Lower leg skin (tissue), 4 donors: ENCODE results near the gene SNX1. TPM values are rescaled to one million over a fixed set of nuclear protein-coding genes. Genes with fewer than 3 reads are reported as not detected.

ENCODE experiments used
- DNase-seq, 2 donors: peaks; one replicate each; pipeline ENCODE4 v3.0.0-alpha.2; 2019; ENCODE audit warnings: low spot score in 2 of 2
- H3K4me3 ChIP-seq: fragments of 200-600 bp; sonication (generic); 2 replicates; pipeline ENCODE4 v1.5.1; 2017; ENCODE audit warnings: mild to moderate bottlenecking, low read depth; ENCODE audit not compliant: poor library complexity, severe bottlenecking
- POLR2A ChIP-seq, 2 donors: fragments of 450-650 bp; IDR thresholded peaks; one replicate each; pipeline ENCODE4 v1.6.1; 2016 to 2017; ENCODE audit warnings: antibody characterized with exemption in 2 of 2, mild to moderate bottlenecking in 1 of 2, moderate library complexity in 1 of 2
- WGBS, 2 donors: methylation state at CpG; one replicate each; pipeline ENCODE4 v1.1.5; 2018; 5-methylcytosine and 5-hydroxymethylcytosine counted together
- intact Hi-C: fragments of 100-400 bp; cut with DNase I; formaldehyde crosslinking; loops from one replicate; pipeline ENCODE4 v1.15.0; 2023; ENCODE audit warnings: low total_unique reads
- total RNA-seq, 4 donors: library from RNA; depleted of rRNA; stranded (reverse); fragments of >200 nt; gene quantifications; one replicate each; pipeline ENCODE4 v1.1.0, GENCODE V29; 2016
- TF ChIP-seq, protein P1 (sequence below), 3 donors: fragments of 450-650 bp; IDR thresholded peaks; one replicate each; pipeline ENCODE4 v1.5.1; 2016; ENCODE audit warnings: antibody characterized with exemption in 3 of 3, mild to moderate bottlenecking in 3 of 3, moderate library complexity in 2 of 3

SNX1 gene
- total RNA-seq, 4 donors from 2014 or later, result 51.3 to 94.9 (median 65.7) TPM

- no peak overlapping the region for H3K4me3 ChIP-seq
- TF ChIP-seq POLR2A (IDR thresholded peaks at IDR 0.05), result no peak
- TF ChIP-seq, protein P1, sequence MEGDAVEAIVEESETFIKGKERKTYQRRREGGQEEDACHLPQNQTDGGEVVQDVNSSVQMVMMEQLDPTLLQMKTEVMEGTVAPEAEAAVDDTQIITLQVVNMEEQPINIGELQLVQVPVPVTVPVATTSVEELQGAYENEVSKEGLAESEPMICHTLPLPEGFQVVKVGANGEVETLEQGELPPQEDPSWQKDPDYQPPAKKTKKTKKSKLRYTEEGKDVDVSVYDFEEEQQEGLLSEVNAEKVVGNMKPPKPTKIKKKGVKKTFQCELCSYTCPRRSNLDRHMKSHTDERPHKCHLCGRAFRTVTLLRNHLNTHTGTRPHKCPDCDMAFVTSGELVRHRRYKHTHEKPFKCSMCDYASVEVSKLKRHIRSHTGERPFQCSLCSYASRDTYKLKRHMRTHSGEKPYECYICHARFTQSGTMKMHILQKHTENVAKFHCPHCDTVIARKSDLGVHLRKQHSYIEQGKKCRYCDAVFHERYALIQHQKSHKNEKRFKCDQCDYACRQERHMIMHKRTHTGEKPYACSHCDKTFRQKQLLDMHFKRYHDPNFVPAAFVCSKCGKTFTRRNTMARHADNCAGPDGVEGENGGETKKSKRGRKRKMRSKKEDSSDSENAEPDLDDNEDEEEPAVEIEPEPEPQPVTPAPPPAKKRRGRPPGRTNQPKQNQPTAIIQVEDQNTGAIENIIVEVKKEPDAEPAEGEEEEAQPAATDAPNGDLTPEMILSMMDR (IDR thresholded peaks at IDR 0.05), result no peak
- intact Hi-C loops, result no loop called here
- DNase-seq, result peak in 1 of 2 donors; percentile 54
- WGBS, 2 donors, result 75 to 92% methylated on average over 6 to 8 of the region's 8 CpGs
Measured at GRCh38 chr15:64137226-64137833, 41.5 kb downstream of the SNX1 start.

DNA sequence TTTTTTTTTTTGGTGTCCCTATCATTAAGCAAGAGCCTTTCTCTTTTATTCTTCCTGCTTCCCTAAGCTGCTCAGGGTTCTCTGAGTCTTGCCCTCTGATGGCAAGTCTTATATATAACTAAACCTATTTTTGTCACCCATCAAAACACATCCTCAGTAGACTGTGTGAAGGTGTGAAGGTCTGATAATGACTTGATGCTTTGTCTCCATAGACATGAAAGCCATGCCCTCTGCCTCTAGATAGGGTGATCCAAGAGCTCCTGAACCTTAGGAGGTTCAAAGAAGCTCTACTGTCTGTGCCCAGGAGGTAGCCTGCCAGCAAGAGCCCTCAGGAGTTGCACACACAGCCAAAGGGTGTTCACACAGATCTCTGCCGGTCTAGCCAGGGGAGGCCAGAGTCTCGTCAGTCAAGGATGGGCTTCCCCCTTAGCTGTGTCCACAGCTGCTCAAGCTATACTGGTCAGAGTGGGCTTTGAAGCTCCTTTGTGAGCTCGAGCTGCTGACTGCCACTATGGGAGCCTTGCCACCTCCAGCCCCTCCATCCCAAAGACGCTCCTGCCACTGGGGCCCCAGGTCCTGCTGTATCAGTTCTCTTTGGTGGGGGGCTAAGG is 42.7 kb downstream of the SNX1 start:
- 87 to 95% methylated on average over 4 of the region's 4 CpGs for WGBS, 2 donors
- H3K4me3 ChIP-seq, result no peak overlapping the region
- DNase-seq, result peak in 1 of 2 donors; percentile 64
- intact Hi-C loops, result no loop called here
- TF ChIP-seq, protein P1 (IDR thresholded peaks at IDR 0.05), result no peak
- TF ChIP-seq POLR2A (IDR thresholded peaks at IDR 0.05), result no peak

- DNase-seq, result peak in 1 of 2 donors; percentile 61
- TF ChIP-seq, protein P1 (IDR thresholded peaks at IDR 0.05), result no peak
- no peak for TF ChIP-seq POLR2A (IDR thresholded peaks at IDR 0.05)
- no peak overlapping the region for H3K4me3 ChIP-seq
- intact Hi-C loops, result no loop called here
- WGBS, 2 donors, result 91 to 93% methylated on average over 8 of the region's 8 CpGs
Measured at GRCh38 chr15:64141798-64142512, 46.2 kb downstream of the SNX1 start.

- H3K4me3 ChIP-seq, result no peak overlapping the region
- DNase-seq, result peak in 1 of 2 donors; percentile 46
- TF ChIP-seq, protein P1 (IDR thresholded peaks at IDR 0.05), result no peak
- no peak for TF ChIP-seq POLR2A (IDR thresholded peaks at IDR 0.05)
- WGBS, 2 donors, result 84 to 92% methylated on average over 6 of the region's 6 CpGs
- intact Hi-C loops, result no loop called here
Measured at GRCh38 chr15:64143276-64143675, 47.5 kb downstream of the SNX1 start.

GRCh38 chr15:64144192-64144564 is 48.4 kb downstream of the SNX1 start:
- TF ChIP-seq POLR2A (IDR thresholded peaks at IDR 0.05), result no peak
- TF ChIP-seq, protein P1 (IDR thresholded peaks at IDR 0.05), result no peak

More at GRCh38 chr15:64144192-64144564, 48.4 kb downstream of the SNX1 start:
- peak in 1 of 2 donors; percentile 70 for DNase-seq
- H3K4me3 ChIP-seq, result no peak overlapping the region
- intact Hi-C loops, result no loop called here
- WGBS, 2 donors, result 71 to 77% methylated on average over 7 to 8 of the region's 8 CpGs
